Prostate gland (tissue), 2 donors: ENCODE results near the gene DNAJB13.

Experiments
- POLR2A ChIP-seq: fragments of 450-650 bp; IDR thresholded peaks from one replicate; pipeline ENCODE4 v1.6.1; 2016; ENCODE audit warnings: antibody characterized with exemption, mild to moderate bottlenecking
- POLR2AphosphoS5 ChIP-seq: sonication (generic); formaldehyde crosslinking; IDR thresholded peaks from one replicate; pipeline ENCODE4 v1.6.1; 2017; ENCODE audit warnings: antibody characterized with exemption
- TF ChIP-seq, protein P1 (sequence below), 4 experiments: fragments of 200-600 bp in 2 of 4; fragments of 450-650 bp in 2 of 4; sonication (generic) in 2 of 4; IDR thresholded peaks; 1 replicate in 3 of 4; 2 replicates in 1 of 4; pipeline ENCODE4 v1.5.1; 2016 to 2019; ENCODE audit warnings: antibody characterized with exemption in 4 of 4, mild to moderate bottlenecking in 2 of 4, moderate library complexity in 2 of 4

DNA sequence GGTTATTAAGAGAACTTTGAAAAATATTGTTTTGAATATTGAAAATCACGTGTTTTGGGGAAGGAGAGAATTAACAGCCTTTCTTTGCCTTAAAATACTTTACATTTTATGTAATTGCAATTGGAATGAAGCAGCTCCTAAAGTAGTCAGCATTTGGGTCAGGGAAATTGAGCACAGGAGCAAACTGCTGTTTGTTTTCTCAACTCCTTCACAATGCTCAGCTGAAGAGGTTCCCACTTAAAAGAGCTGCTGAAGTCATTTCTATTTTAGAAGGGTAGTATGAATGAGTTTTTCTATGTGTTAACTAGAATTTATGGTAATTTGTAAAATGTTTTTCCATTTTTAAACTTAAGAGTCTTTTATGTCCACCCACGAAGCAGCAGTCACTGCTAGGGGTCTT is 39.9 kb downstream of the DNAJB13 start:
- TF ChIP-seq, protein P1, sequence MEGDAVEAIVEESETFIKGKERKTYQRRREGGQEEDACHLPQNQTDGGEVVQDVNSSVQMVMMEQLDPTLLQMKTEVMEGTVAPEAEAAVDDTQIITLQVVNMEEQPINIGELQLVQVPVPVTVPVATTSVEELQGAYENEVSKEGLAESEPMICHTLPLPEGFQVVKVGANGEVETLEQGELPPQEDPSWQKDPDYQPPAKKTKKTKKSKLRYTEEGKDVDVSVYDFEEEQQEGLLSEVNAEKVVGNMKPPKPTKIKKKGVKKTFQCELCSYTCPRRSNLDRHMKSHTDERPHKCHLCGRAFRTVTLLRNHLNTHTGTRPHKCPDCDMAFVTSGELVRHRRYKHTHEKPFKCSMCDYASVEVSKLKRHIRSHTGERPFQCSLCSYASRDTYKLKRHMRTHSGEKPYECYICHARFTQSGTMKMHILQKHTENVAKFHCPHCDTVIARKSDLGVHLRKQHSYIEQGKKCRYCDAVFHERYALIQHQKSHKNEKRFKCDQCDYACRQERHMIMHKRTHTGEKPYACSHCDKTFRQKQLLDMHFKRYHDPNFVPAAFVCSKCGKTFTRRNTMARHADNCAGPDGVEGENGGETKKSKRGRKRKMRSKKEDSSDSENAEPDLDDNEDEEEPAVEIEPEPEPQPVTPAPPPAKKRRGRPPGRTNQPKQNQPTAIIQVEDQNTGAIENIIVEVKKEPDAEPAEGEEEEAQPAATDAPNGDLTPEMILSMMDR (IDR thresholded peaks at IDR 0.05): no peak
- TF ChIP-seq POLR2A (no peak), POLR2AphosphoS5 (no peak)
